T-cell (primary cell): ENCODE results near the gene CXorf49. TPM values are rescaled to one million over a fixed set of nuclear protein-coding genes. Genes with fewer than 3 reads are reported as not detected.
"Not testable (repeated sequence)": the region's sequence is repeated elsewhere in the genome, so short reads cannot be mapped to it uniquely, and the experiment has no call there.

Experiments
- ATAC-seq, 4 experiments: fragments of 200-7000 bp in 3 of 4; fragments of 150-1000 bp in 1 of 4; cut with Tn5 transposase; replicated peaks in 1 of 4; 1 replicate in 3 of 4; 2 replicates in 1 of 4; pipeline ENCODE4 v1.10.0; 2021; ENCODE audit warnings: moderate library complexity in 3 of 4, mild to moderate bottlenecking in 2 of 4, moderate number of reproducible peaks in 1 of 4
- CTCF ChIA-PET, 2 donors: fragments of 300-600 bp; sonication (Branson Sonifier 250); formaldehyde crosslinking; loops; one replicate each; lab custom pipeline; 2022; ENCODE audit warnings: antibody characterized with exemption in 2 of 2; lab: Charles Lee
- POLR2A ChIA-PET, 2 donors: fragments of 300-600 bp; sonication (Branson Sonifier 250); formaldehyde crosslinking; loops; one replicate each; lab custom pipeline; 2022; ENCODE audit warnings: antibody characterized with exemption in 2 of 2; lab: Charles Lee
- DNase-seq, 35 experiments: peaks; one replicate each; pipeline versions ENCODE4 v3.0.0 to v3.0.0-alpha.2; 2013 to 2023
- H3K27ac ChIP-seq: one replicate; pipeline ENCODE4 v1.5.1; 2013; ENCODE audit warnings: low read length
- H3K27me3 ChIP-seq, 2 experiments: replicated peaks in 1 of 2; 1 replicate in 1 of 2; 2 replicates in 1 of 2; pipeline versions ENCODE4 v1.6.1 to v1.7.0; 2013; ENCODE audit warnings: low read length in 1 of 2, mixed read lengths in 1 of 2; ENCODE audit not compliant: control insufficient read depth in 2 of 2, insufficient read depth in 2 of 2; ENCODE audit errors: extremely low read depth in 1 of 2
- H3K36me3 ChIP-seq, 2 donors: 1 replicate in 1 of 2; 2 replicates in 1 of 2; pipeline versions ENCODE4 v1.6.1 to v1.7.0; 2013; ENCODE audit warnings: low read length in 1 of 2; ENCODE audit not compliant: control insufficient read depth in 2 of 2, insufficient read depth in 1 of 2; ENCODE audit errors: extremely low read depth in 1 of 2
- H3K4me1 ChIP-seq, 2 experiments: 1 replicate in 1 of 2; 2 replicates in 1 of 2; pipeline versions ENCODE4 v1.6.1 to v1.7.0; 2013; ENCODE audit warnings: low read length in 2 of 2, mixed read lengths in 1 of 2; ENCODE audit not compliant: insufficient read depth in 2 of 2, control insufficient read depth in 1 of 2; ENCODE audit errors: extremely low read depth in 1 of 2
- H3K4me3 ChIP-seq, 2 donors: 1 replicate in 1 of 2; 2 replicates in 1 of 2; pipeline versions ENCODE4 v1.5.1 to v1.7.0; 2013; ENCODE audit warnings: mild to moderate bottlenecking in 2 of 2, low read length in 1 of 2, moderate library complexity in 1 of 2; ENCODE audit not compliant: control insufficient read depth in 1 of 2; ENCODE audit errors: extremely low read depth in 1 of 2
- H3K9me3 ChIP-seq: 2 replicates; pipeline ENCODE4 v1.7.0; 2013
- H3K27ac Mint-ChIP-seq, 2 donors: one replicate each; pipeline ENCODE4 v1.8.0; 2020 to 2021; ENCODE audit warnings: mild to moderate bottlenecking in 2 of 2, mixed read lengths in 2 of 2
- H3K27me3 Mint-ChIP-seq, 2 donors: one replicate each; pipeline ENCODE4 v1.8.0; 2021 to 2022; ENCODE audit warnings: mixed read lengths in 2 of 2
- H3K36me3 Mint-ChIP-seq: one replicate; pipeline ENCODE4 v1.8.0; 2021; ENCODE audit warnings: mixed read lengths
- H3K4me1 Mint-ChIP-seq, 3 donors: one replicate each; pipeline ENCODE4 v1.8.0; 2020 to 2022; ENCODE audit warnings: mixed read lengths in 3 of 3, mild to moderate bottlenecking in 1 of 3
- H3K4me3 Mint-ChIP-seq, 3 donors: one replicate each; pipeline ENCODE4 v1.8.0; 2020 to 2022; ENCODE audit warnings: mild to moderate bottlenecking in 3 of 3, mixed read lengths in 3 of 3, moderate library complexity in 3 of 3
- H3K9me3 Mint-ChIP-seq, 3 donors: one replicate each; pipeline ENCODE4 v1.8.0; 2020 to 2022; ENCODE audit warnings: mixed read lengths in 3 of 3
- WGBS: methylation state at CpG from one replicate; pipeline ENCODE4 v1.1.5; 2013; ENCODE audit warnings: missing lambda C conversion rate; ENCODE audit not compliant: insufficient coverage; 5-methylcytosine and 5-hydroxymethylcytosine counted together
- total RNA-seq, 35 experiments: library from RNA in 6 of 35; stranded (reverse) in 6 of 35; fragments of 120-200 nt in 1 of 35; gene quantifications; one replicate each; pipeline versions ENCODE4 v1.2.1 to v1.2.4 and lab custom pipeline; 2013 to 2026

The CXorf49 gene
- total RNA-seq, 5 donors from 2014 or later (not counting 1 experiment from before 2014, with no cell fraction given) = not detected

DNA sequence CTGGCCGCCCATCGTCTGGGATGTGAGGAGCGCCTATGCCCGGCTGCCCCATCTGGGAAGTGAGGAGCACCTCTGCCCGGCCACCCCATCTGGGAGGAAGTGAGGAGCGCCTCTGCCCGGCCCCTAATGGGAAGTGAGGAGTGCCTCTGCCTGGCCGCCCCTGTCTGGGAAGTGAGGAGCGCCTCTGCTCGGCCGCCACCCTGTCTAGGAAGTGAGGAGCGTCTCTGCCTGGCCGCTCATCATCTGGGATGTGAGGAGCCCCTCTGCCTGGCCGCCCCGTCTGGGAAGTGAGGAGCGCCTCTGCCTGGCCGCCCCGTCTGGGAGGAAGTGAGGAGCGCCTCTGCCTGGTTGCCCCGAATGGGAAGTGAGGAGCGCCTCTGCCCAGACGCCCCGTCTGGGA is 42.4 kb downstream of the CXorf49 start:
- H3K27me3 ChIP-seq, CTCF ChIA-PET, H3K4me3 Mint-ChIP-seq: not testable (repeated sequence)

DNA sequence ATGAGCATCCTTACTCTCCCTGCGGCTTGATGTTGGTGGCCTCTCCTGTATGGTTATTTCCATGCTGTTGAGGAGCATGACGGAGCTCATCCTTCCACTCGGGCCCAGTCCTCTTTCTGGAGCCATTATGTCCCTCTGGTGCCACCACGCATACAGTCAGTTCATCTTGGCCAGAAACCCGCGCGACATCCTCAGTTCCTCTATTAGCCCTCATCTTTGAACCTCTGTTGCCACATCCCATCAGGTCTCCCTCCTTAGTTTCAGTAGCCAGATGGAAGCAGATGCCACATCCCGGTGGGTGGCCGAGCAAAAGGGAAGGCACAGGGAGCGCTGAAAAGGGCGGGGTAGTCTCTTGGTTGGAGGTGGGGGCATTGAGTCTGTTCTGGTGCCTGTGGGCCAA is 46.1 kb downstream of the CXorf49 start:
- H3K4me3 ChIP-seq = no peak overlapping the region
- Mint-ChIP-seq H3K4me3 (peak overlapping the region in 1 of 3 donors; percentile 45), H3K9me3 (no peaks in the 10 kb centered on the region), H3K27ac (no peak overlapping the region), H3K4me1 (peaks cover 20 to 21% (median 21%) of the 10 kb centered on the region in 3 donors), H3K27me3 (no peaks in the 10 kb centered on the region), H3K36me3 (no peaks in the 10 kb centered on the region)
- ATAC-seq (no peak), DNase-seq (no peak)
- ChIA-PET CTCF (no interaction called here), POLR2A (no interaction called here)
- H3K27ac ChIP-seq = no peak overlapping the region
- no peaks in the 10 kb centered on the region for H3K36me3 ChIP-seq
- no peaks in the 10 kb centered on the region for H3K27me3 ChIP-seq
- WGBS = 97% methylated on average over 5 of the region's 11 CpGs
- peaks cover 0 to 18% of the 10 kb centered on the region in 2 experiments for H3K4me1 ChIP-seq
- no peaks in the 10 kb centered on the region for H3K9me3 ChIP-seq

More for the DNA sequence above, 42.4 kb downstream of the CXorf49 start:
- H3K27me3 Mint-ChIP-seq, H3K36me3 ChIP-seq, H3K9me3 Mint-ChIP-seq, H3K27ac Mint-ChIP-seq, DNase-seq, H3K27ac ChIP-seq, H3K4me3 ChIP-seq, POLR2A ChIA-PET, H3K36me3 Mint-ChIP-seq, ATAC-seq, H3K9me3 ChIP-seq: not testable (repeated sequence)
- peaks cover 14 to 15% (median 14%) of the 10 kb centered on the region in 3 donors for H3K4me1 Mint-ChIP-seq
- H3K4me1 ChIP-seq = peaks cover 0 to 13% of the 10 kb centered on the region in 2 experiments
- WGBS = 100% methylated on average over 1 of the region's 23 CpGs

DNA sequence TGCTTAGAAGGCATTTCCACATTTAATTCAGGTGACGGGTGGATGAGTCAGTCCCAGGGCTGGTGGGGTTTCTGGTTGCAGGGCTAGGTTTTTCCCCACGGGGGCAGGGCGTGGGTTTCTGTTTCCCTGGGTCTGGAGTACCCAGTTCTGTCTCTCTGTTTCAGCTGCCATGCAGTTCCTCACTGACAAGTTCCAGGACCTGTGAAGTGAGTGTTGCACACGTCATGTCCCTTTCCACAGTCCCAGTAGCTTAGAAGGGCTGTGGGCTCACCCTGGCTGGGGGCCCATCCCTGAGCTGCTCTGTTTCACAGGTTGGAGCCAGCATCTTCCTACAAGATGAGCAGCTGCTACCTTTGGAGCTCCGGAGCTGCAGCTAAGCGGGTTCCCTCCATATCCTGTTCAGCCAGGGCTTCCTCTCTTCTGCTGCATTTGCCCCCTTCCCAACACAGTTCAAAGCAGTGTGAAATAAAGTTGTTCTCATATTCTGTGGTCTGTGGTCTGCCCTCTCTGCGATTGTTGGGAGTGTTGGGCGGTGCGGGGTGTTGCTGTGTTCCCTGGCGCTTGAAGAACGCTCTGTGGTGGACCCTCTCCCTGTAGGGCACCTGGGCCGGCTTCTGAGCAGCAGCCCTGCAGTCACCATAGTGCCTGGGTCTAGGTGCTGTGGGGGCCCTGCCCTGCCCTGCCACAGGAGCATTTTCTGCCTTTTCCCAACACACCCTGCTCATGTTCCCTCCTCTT is 46.9 kb downstream of the CXorf49 start:
- WGBS = 17% methylated on average over 6 of the region's 12 CpGs
- Mint-ChIP-seq H3K27ac (no peak overlapping the region), H3K27me3 (no peaks in the 10 kb centered on the region), H3K9me3 (no peaks in the 10 kb centered on the region), H3K4me1 (peaks cover 20 to 21% (median 21%) of the 10 kb centered on the region in 3 donors), H3K4me3 (peak overlapping the region in 1 of 3 donors; percentile 45), H3K36me3 (no peaks in the 10 kb centered on the region)
- ChIA-PET POLR2A (no interaction called here), CTCF (interaction anchor here in 1 of 2 donors (1.3 kb wide), 1 partner anchor 188 kb away, joined by 5 read pairs; no protein-coding TSS in a partner anchor)
- no peaks in the 10 kb centered on the region for H3K36me3 ChIP-seq
- H3K4me1 ChIP-seq = peaks cover 0 to 18% of the 10 kb centered on the region in 2 experiments
- H3K27me3 ChIP-seq = no peaks in the 10 kb centered on the region
- no peak overlapping the region for H3K27ac ChIP-seq
- ATAC-seq = peak in 3 of 4 experiments; percentile 37 to 45 (median 43)
- H3K4me3 ChIP-seq = no peak overlapping the region
- peak in 3 of 35 experiments; percentile 10 to 15 (median 12) for DNase-seq
- no peaks in the 10 kb centered on the region for H3K9me3 ChIP-seq

DNA sequence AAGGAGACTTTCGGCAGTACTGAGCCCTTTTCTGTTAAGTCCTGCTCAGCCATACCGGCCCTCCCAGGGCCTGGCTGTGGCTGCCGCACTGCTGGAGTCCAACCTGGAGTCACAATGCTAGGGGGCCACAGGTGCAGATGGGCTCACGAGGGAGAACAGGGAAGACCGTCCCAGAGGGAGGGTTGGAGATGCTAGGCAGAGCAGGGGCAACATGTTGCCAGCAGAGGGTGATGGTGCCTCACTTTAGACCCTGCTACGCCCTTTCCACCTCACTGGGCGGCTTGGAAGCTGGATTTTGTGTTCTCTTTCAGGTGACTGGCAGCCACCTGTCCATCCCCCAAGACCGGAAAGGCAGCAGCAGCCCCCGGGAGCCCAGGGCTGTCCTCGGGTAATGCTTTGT is 48.1 kb downstream of the CXorf49 start:
- H3K4me3 Mint-ChIP-seq, H3K27ac Mint-ChIP-seq, H3K9me3 ChIP-seq, H3K27ac ChIP-seq, H3K27me3 Mint-ChIP-seq, H3K36me3 Mint-ChIP-seq, H3K9me3 Mint-ChIP-seq, H3K4me3 ChIP-seq, H3K36me3 ChIP-seq, H3K27me3 ChIP-seq, POLR2A ChIA-PET: not testable (repeated sequence)
- ATAC-seq (peak in 3 of 4 experiments; percentile 50 to 75 (median 68)), DNase-seq (peak in 14 of 35 experiments; percentile 7 to 47 (median 22))
- peaks cover 20 to 21% (median 21%) of the 10 kb centered on the region in 3 donors for H3K4me1 Mint-ChIP-seq
- 100% methylated on average over 1 of the region's 10 CpGs for WGBS
- CTCF ChIA-PET = interaction anchor here (0.5 to 1.5 kb wide), 3 partner anchors 190 to 472 kb away, joined by 3 to 7 read pairs (median 5); no protein-coding TSS in a partner anchor
- peaks cover 0 to 18% of the 10 kb centered on the region in 2 experiments for H3K4me1 ChIP-seq

DNA sequence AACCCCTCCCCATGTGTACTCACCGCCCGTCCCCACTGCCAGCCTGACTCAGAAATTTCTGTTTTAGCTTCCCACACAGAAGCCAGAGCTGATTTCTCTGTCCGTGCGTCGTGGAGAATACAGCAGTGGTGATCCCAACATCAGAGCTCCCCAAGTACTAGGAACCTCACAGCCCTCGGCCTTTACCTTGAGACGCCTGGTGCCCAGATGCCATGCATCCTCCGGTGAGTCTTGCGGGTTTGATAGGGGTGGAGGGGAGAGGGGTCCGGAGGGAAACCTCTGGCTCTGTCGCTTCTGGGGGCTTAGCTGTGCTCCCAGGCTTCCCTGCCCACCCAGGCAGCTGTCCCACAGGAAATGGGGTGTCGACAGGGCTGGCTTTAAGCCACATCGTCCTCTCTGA is 48.6 kb downstream of the CXorf49 start:
- no peak overlapping the region for H3K27ac ChIP-seq
- H3K27me3 ChIP-seq = no peaks in the 10 kb centered on the region
- CTCF ChIA-PET = interaction anchor here in 1 of 2 donors (1.5 kb wide), 1 partner anchor 190 kb away, joined by 7 read pairs; no protein-coding TSS in a partner anchor
- WGBS = no CpG with 5 or more reads among the region's 13 CpGs
- DNase-seq = no peak
- no peaks in the 10 kb centered on the region for H3K36me3 ChIP-seq
- Mint-ChIP-seq H3K27ac (no peak overlapping the region), H3K4me1 (peaks cover 20 to 21% (median 21%) of the 10 kb centered on the region in 3 donors), H3K36me3 (no peaks in the 10 kb centered on the region), H3K4me3 (no peak overlapping the region), H3K27me3 (no peaks in the 10 kb centered on the region), H3K9me3 (no peaks in the 10 kb centered on the region)
- H3K9me3 ChIP-seq = no peaks in the 10 kb centered on the region
- no peak for ATAC-seq
- POLR2A ChIA-PET = no interaction called here
- H3K4me1 ChIP-seq = peaks cover 0 to 18% of the 10 kb centered on the region in 2 experiments
- H3K4me3 ChIP-seq = no peak overlapping the region

DNA sequence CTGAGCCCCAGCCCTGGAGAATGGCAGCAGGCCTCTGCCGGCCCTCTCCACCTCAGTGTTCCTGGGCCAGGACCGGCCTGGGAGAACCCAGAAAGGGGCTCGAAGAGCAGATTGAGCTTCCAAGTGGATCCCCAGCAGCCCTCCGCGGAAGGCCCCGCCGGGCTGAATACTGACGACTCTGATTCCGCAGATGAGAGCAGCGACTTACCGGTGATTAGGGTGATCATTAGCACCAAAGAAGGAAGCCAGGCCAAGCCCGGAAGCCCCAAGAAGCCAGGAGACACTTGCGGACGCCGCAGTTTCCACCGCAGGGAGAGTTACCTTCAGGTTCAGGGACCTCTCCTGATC is 49.9 kb downstream of the CXorf49 start:
- no peak overlapping the region for H3K4me3 ChIP-seq
- H3K4me3 Mint-ChIP-seq = no peak overlapping the region
- H3K36me3 Mint-ChIP-seq = no peaks in the 10 kb centered on the region
- no peaks in the 10 kb centered on the region for H3K27me3 Mint-ChIP-seq
- DNase-seq (no peak), ATAC-seq (no peak)
- no peak overlapping the region for H3K27ac Mint-ChIP-seq
- H3K27ac ChIP-seq = no peak overlapping the region
- WGBS = 83% methylated on average over 2 of the region's 16 CpGs
- H3K4me1 Mint-ChIP-seq = peaks cover 21 to 27% (median 27%) of the 10 kb centered on the region in 3 donors
- H3K9me3 Mint-ChIP-seq = no peaks in the 10 kb centered on the region
- H3K27me3 ChIP-seq = no peaks in the 10 kb centered on the region
- H3K4me1 ChIP-seq = peaks cover 0 to 29% of the 10 kb centered on the region in 2 experiments
- ChIA-PET POLR2A (no interaction called here), CTCF (no interaction called here)
- no peaks in the 10 kb centered on the region for H3K36me3 ChIP-seq
- H3K9me3 ChIP-seq = no peaks in the 10 kb centered on the region
